ENCODE measurements around the gene TIGD7.
"Not testable (repeated sequence)": the region's sequence is repeated elsewhere in the genome, so short reads cannot be mapped to it uniquely, and the experiment has no call there.

The TIGD7 gene

GRCh38 chr16:3282103-3282729 is 23.0 kb downstream of the TIGD7 start:
- DNase-seq = no peak

GRCh38 chr16:3281222-3281820 is 23.9 kb downstream of the TIGD7 start:
- DNase-seq = no peak

GRCh38 chr16:3276679-3277078 is 28.6 kb downstream of the TIGD7 start:
- no peak for DNase-seq

- DNase-seq = no peak
These were observed 30.3 kb downstream of the TIGD7 start for GRCh38 chr16:3274947-3275346.

GRCh38 chr16:3274490-3274889 is 30.7 kb downstream of the TIGD7 start:
- no peak for DNase-seq

- not testable (repeated sequence) for DNase-seq
These were observed 33.9 kb downstream of the TIGD7 start for GRCh38 chr16:3271281-3271680.

GRCh38 chr16:3270718-3271117 is 34.5 kb downstream of the TIGD7 start:
- not testable (repeated sequence) for DNase-seq

GRCh38 chr16:3268294-3268693 is 36.9 kb downstream of the TIGD7 start:
- no peak for DNase-seq

- peak; percentile 55 for DNase-seq
These were observed 38.2 kb downstream of the TIGD7 start for GRCh38 chr16:3266873-3267537.

GRCh38 chr16:3264137-3265036 is 40.8 kb downstream of the TIGD7 start:
- peak; percentile 97 for DNase-seq

- no peak for DNase-seq
These were observed 42.7 kb downstream of the TIGD7 start for GRCh38 chr16:3262517-3262916.

- DNase-seq = no peak
These were observed 45.4 kb downstream of the TIGD7 start for GRCh38 chr16:3259836-3260235.

GRCh38 chr16:3256866-3257465 is 48.3 kb downstream of the TIGD7 start:
- peak; percentile 36 for DNase-seq

GRCh38 chr16:3256146-3256865 is 48.9 kb downstream of the TIGD7 start, which contains the start of gene MEFV:
MEFV (minus strand) TSS chr16:3256633; CDS start chr16:3256587, 46 bp downstream.
- DNase-seq = peak; percentile 5

- DNase-seq = no peak
These were observed 50.9 kb downstream of the TIGD7 start for GRCh38 chr16:3254309-3254708.

- no peak for DNase-seq
These were observed 52.3 kb downstream of the TIGD7 start for GRCh38 chr16:3252967-3253366.

GRCh38 chr16:3249451-3249850 is 55.8 kb downstream of the TIGD7 start:
- DNase-seq = no peak

GRCh38 chr16:3249020-3249419 is 56.2 kb downstream of the TIGD7 start:
- no peak for DNase-seq
